CD4-positive, alpha-beta T cell treated with Interleukin-4 for 1 hour (primary cell): ENCODE results near the gene MACO1.
"Not testable (repeated sequence)": the region's sequence is repeated elsewhere in the genome, so short reads cannot be mapped to it uniquely, and the experiment has no call there.

ENCODE experiments used
- DNase-seq, 2 donors: peaks; one replicate each; pipeline ENCODE4 v3.0.0-alpha.2; 2020 to 2022

Gene MACO1

GRCh38 chr1:25425098-25426085 lies 5.3 kb upstream of the MACO1 start:
- DNase-seq, result no peak

- no peak for DNase-seq
These were observed 3.0 kb upstream of the MACO1 start for GRCh38 chr1:25427696-25428095.

- no peak for DNase-seq
These were observed 2.1 kb upstream of the MACO1 start for GRCh38 chr1:25428475-25429166.

- no peak for DNase-seq
These were observed 527 bp downstream of the MACO1 start for GRCh38 chr1:25430967-25431881.

GRCh38 chr1:25431955-25432719 lies 1.4 kb downstream of the MACO1 start:
- no peak for DNase-seq

GRCh38 chr1:25432749-25433388 lies 2.2 kb downstream of the MACO1 start:
- DNase-seq, result no peak

- DNase-seq, result no peak
These were observed 2.9 kb downstream of the MACO1 start for GRCh38 chr1:25433389-25434186.

GRCh38 chr1:25435397-25436108 lies 4.9 kb downstream of the MACO1 start:
- DNase-seq, result no peak

GRCh38 chr1:25437672-25438071 lies 7.0 kb downstream of the MACO1 start:
- DNase-seq, result no peak

GRCh38 chr1:25439287-25439686 lies 8.6 kb downstream of the MACO1 start:
- DNase-seq, result no peak

- no peak for DNase-seq
These were observed 11.5 kb downstream of the MACO1 start for GRCh38 chr1:25442178-25442577.

GRCh38 chr1:25443030-25443699 lies 12.5 kb downstream of the MACO1 start:
- DNase-seq, result no peak

- DNase-seq, result not testable (repeated sequence)
These were observed 13.9 kb downstream of the MACO1 start for GRCh38 chr1:25444604-25445003.

GRCh38 chr1:25445993-25446538 lies 15.4 kb downstream of the MACO1 start:
- no peak for DNase-seq

GRCh38 chr1:25447547-25447946 lies 16.9 kb downstream of the MACO1 start:
- DNase-seq, result no peak

- DNase-seq, result no peak
These were observed 20.2 kb downstream of the MACO1 start for GRCh38 chr1:25450891-25451290.

- no peak for DNase-seq
These were observed 21.2 kb downstream of the MACO1 start for GRCh38 chr1:25451908-25452307.

GRCh38 chr1:25456502-25456901 lies 25.8 kb downstream of the MACO1 start:
- DNase-seq, result no peak
